Naive thymus-derived CD4-positive, alpha-beta T cell (primary cell): ENCODE data around the gene PNMT. TPM values are rescaled to one million over a fixed set of nuclear protein-coding genes. Genes with fewer than 3 reads are reported as not detected.

Source experiments
- ATAC-seq: fragments of 150-1000 bp; cut with Tn5 transposase; 2 replicates; pipeline ENCODE4 v1.10.0; 2021; ENCODE audit warnings: mild to moderate bottlenecking, moderate library complexity
- CTCF ChIA-PET: fragments of 350-600 bp; sonication (Branson Sonifier 250); formaldehyde crosslinking; loops from one replicate; lab custom pipeline; 2021; ENCODE audit warnings: antibody characterized with exemption; lab: Charles Lee
- POLR2A ChIA-PET: fragments of 350-600 bp; sonication (Branson Sonifier 250); formaldehyde crosslinking; loops from one replicate; lab custom pipeline; 2021; ENCODE audit warnings: antibody characterized with exemption, inconsistent platforms; lab: Charles Lee
- DNase-seq, 9 donors: peaks; one replicate each; pipeline versions ENCODE4 v3.0.0 to v3.0.0-alpha.2; 2020 to 2022; ENCODE audit warnings: mixed read lengths in 1 of 9
- H3K27ac ChIP-seq: one replicate; pipeline ENCODE4 v1.7.0; 2013; ENCODE audit warnings: mild to moderate bottlenecking, low read depth, low read length, moderate library complexity
- H3K27me3 ChIP-seq, 2 donors: one replicate each; pipeline ENCODE4 v1.7.0; 2013; ENCODE audit warnings: low read length in 2 of 2, mild to moderate bottlenecking in 2 of 2, moderate library complexity in 2 of 2; ENCODE audit not compliant: control insufficient read depth in 2 of 2, insufficient read depth in 2 of 2
- H3K36me3 ChIP-seq, 3 experiments: 1 replicate in 2 of 3; 2 replicates in 1 of 3; pipeline ENCODE4 v1.7.0; 2013; ENCODE audit warnings: low read length in 3 of 3, mild to moderate bottlenecking in 3 of 3, moderate library complexity in 1 of 3; ENCODE audit not compliant: insufficient read depth in 3 of 3, control insufficient read depth in 2 of 3
- H3K4me1 ChIP-seq, 2 donors: one replicate each; pipeline ENCODE4 v1.7.0; 2013; ENCODE audit warnings: low read length in 2 of 2, mild to moderate bottlenecking in 2 of 2, moderate library complexity in 1 of 2; ENCODE audit not compliant: control insufficient read depth in 2 of 2, insufficient read depth in 2 of 2
- H3K4me3 ChIP-seq: 2 replicates; pipeline ENCODE4 v1.7.0; 2013; ENCODE audit warnings: mild to moderate bottlenecking, low read length
- H3K9me3 ChIP-seq, 3 experiments: 1 replicate in 2 of 3; 2 replicates in 1 of 3; pipeline ENCODE4 v1.7.0; 2013; ENCODE audit warnings: low read length in 3 of 3; ENCODE audit not compliant: control insufficient read depth in 2 of 3
- H3K27ac Mint-ChIP-seq, 9 donors: one replicate each; pipeline ENCODE4 v1.8.0; 2020 to 2022; ENCODE audit warnings: mixed read lengths in 9 of 9, mild to moderate bottlenecking in 8 of 9, moderate library complexity in 5 of 9, inconsistent platforms in 2 of 9
- H3K27me3 Mint-ChIP-seq, 5 donors: one replicate each; pipeline ENCODE4 v1.8.0; 2021 to 2022; ENCODE audit warnings: mixed read lengths in 5 of 5, mild to moderate bottlenecking in 1 of 5
- H3K36me3 Mint-ChIP-seq, 5 donors: one replicate each; pipeline ENCODE4 v1.8.0; 2020 to 2022; ENCODE audit warnings: mixed read lengths in 5 of 5, mild to moderate bottlenecking in 3 of 5, inconsistent platforms in 1 of 5
- H3K4me1 Mint-ChIP-seq, 7 donors: one replicate each; pipeline ENCODE4 v1.8.0; 2020 to 2022; ENCODE audit warnings: mixed read lengths in 7 of 7, mild to moderate bottlenecking in 3 of 7, inconsistent platforms in 1 of 7
- H3K4me3 Mint-ChIP-seq, 10 donors: one replicate each; pipeline ENCODE4 v1.8.0; 2020 to 2022; ENCODE audit warnings: mild to moderate bottlenecking in 10 of 10, mixed read lengths in 10 of 10, moderate library complexity in 6 of 10, inconsistent platforms in 2 of 10
- H3K9me3 Mint-ChIP-seq, 11 donors: one replicate each; pipeline ENCODE4 v1.8.0; 2020 to 2022; ENCODE audit warnings: mixed read lengths in 11 of 11, mild to moderate bottlenecking in 4 of 11, inconsistent platforms in 1 of 11, moderate library complexity in 1 of 11
- intact Hi-C, 2 donors: fragments of 100-400 bp; cut with micrococcal nuclease; formaldehyde crosslinking; loops; one replicate each; pipeline ENCODE4 v1.15.1; 2023
- polyA plus RNA-seq, 2 donors: library from polyadenylated mRNA; unstranded; fragments of 300-500 nt; fragmentation: Illumina TruSeq; gene quantifications; one replicate each; pipeline ENCODE4 v1.2.3, GENCODE V29; 2021
- total RNA-seq, 6 experiments: library from RNA in 5 of 6; stranded (reverse) in 5 of 6; gene quantifications; 1 replicate in 5 of 6; 2 replicates in 1 of 6; pipeline ENCODE4 v1.2.3 and lab custom pipeline; 2021 to 2026

The PNMT gene
- total and polyA plus RNA-seq, 7 experiments from 2014 or later: 0.36 to 0.89 (median 0.49) TPM; not detected in 1

DNA sequence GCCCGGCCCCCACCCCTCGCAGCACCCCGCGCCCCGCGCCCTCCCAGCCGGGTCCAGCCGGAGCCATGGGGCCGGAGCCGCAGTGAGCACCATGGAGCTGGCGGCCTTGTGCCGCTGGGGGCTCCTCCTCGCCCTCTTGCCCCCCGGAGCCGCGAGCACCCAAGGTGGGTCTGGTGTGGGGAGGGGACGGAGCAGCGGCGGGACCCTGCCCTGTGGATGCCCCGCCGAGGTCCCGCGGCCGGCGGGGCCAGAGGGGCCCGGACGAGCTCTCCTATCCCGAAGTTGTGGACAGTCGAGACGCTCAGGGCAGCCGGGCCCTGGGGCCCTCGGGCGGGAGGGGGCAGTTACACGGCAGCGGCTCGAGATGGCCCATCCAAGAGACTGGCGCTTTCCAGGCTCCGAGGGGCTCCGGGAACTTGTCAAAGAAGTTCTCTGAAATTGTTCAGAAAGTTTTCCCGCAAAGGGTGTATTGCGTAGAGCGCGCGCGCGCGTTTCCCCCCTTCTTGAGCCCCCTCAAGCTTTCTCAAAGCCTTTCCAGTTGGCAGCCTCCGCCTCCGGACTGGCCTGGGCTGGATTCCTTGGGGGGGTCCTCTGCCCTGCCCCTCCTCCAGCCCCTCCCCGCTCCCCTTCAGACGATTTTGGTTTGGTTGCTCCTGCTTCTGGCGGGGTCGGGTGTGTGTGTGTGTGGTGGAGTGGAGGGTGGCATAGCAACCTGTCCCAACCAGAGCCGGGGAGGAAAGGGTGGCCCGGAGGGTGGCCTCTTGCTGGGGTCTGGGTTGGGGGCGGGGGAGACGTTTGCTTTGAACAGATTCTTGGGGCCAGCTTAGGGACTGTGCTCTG is 32.1 kb downstream of the PNMT start:
- POLR2A ChIA-PET: interaction anchor here (1.5 kb wide), 1 partner anchor 12 kb away, joined by 4 read pairs; the partner anchor contains the start of gene PGAP3
- peak overlapping the region in 6 of 10 donors; percentile 18 to 72 (median 43) for H3K4me3 Mint-ChIP-seq

GRCh38 chr17:39701012-39701783 is 32.9 kb downstream of the PNMT start:
- CTCF ChIA-PET: interaction anchor here (2.0 kb wide), 1 partner anchor 14 kb away, joined by 4 read pairs; the partner anchor contains the start of gene PGAP3

More for the DNA sequence above, 32.1 kb downstream of the PNMT start:
- Histone ChIP-seq H3K4me1 (no peaks in the 10 kb centered on the region), H3K36me3 (no peaks in the 10 kb centered on the region), H3K9me3 (no peaks in the 10 kb centered on the region), H3K27ac (no peak overlapping the region), H3K4me3 (no peak overlapping the region), H3K27me3 (peaks cover 3 to 14% of the 10 kb centered on the region in 2 donors)
- peaks cover 28 to 48% (median 29%) of the 10 kb centered on the region in 5 donors for H3K27me3 Mint-ChIP-seq
- intact Hi-C loops: no loop called here
- CTCF ChIA-PET: no interaction called here
- H3K27ac Mint-ChIP-seq: peak overlapping the region in 1 of 9 donors; percentile 13
- H3K9me3 Mint-ChIP-seq: peaks cover 0 to 2% (median 0%) of the 10 kb centered on the region in 11 donors
- peaks cover 5 to 18% (median 10%) of the 10 kb centered on the region in 7 donors for H3K4me1 Mint-ChIP-seq
- H3K36me3 Mint-ChIP-seq: peaks cover 0 to 12% (median 6%) of the 10 kb centered on the region in 5 donors
- no peak for DNase-seq
- ATAC-seq: no peak

GRCh38 chr17:39701784-39702422 is 33.6 kb downstream of the PNMT start:
- intact Hi-C loops: no loop called here
- Histone ChIP-seq H3K36me3 (no peaks in the 10 kb centered on the region), H3K27me3 (peaks cover 3 to 14% of the 10 kb centered on the region in 2 donors), H3K9me3 (no peaks in the 10 kb centered on the region), H3K27ac (no peak overlapping the region), H3K4me3 (no peak overlapping the region), H3K4me1 (peaks cover 2 to 7% of the 10 kb centered on the region in 2 donors)
- Mint-ChIP-seq H3K4me3 (no peak overlapping the region), H3K9me3 (peaks cover 0 to 2% (median 0%) of the 10 kb centered on the region in 11 donors), H3K27me3 (peaks cover 28 to 48% (median 29%) of the 10 kb centered on the region in 5 donors), H3K27ac (peak overlapping the region in 1 of 9 donors; percentile 13), H3K4me1 (peaks cover 7 to 29% (median 15%) of the 10 kb centered on the region in 7 donors), H3K36me3 (peaks cover 0 to 12% (median 6%) of the 10 kb centered on the region in 5 donors)
- ChIA-PET POLR2A (interaction anchor here (1.2 to 2.0 kb wide), 2 partner anchors 12 to 14 kb away, joined by 5 to 7 read pairs; partner anchors contain the start of gene PGAP3), CTCF (interaction anchor here (2.0 kb wide), 1 partner anchor 14 kb away, joined by 4 read pairs; the partner anchor contains the start of gene PGAP3)
- ATAC-seq (no peak), DNase-seq (no peak)

More at GRCh38 chr17:39701012-39701783, 32.9 kb downstream of the PNMT start:
- peak overlapping the region in 1 of 9 donors; percentile 13 for H3K27ac Mint-ChIP-seq
- POLR2A ChIA-PET: interaction anchor here (1.2 to 2.0 kb wide), 3 partner anchors 11 to 14 kb away, joined by 4 to 7 read pairs (median 5); partner anchors contain the start of gene PGAP3
- H3K4me3 Mint-ChIP-seq: peak overlapping the region in 5 of 10 donors; percentile 18 to 53 (median 38)
- peaks cover 0 to 12% (median 6%) of the 10 kb centered on the region in 5 donors for H3K36me3 Mint-ChIP-seq
- intact Hi-C loops: no loop called here
- H3K4me1 Mint-ChIP-seq: peaks cover 5 to 22% (median 10%) of the 10 kb centered on the region in 7 donors
- Histone ChIP-seq H3K4me1 (peaks cover 0 to under 1% of the 10 kb centered on the region in 2 donors), H3K4me3 (no peak overlapping the region), H3K27me3 (peaks cover 3 to 14% of the 10 kb centered on the region in 2 donors), H3K36me3 (no peaks in the 10 kb centered on the region), H3K27ac (no peak overlapping the region), H3K9me3 (no peaks in the 10 kb centered on the region)
- ATAC-seq: no peak
- DNase-seq: no peak
- H3K27me3 Mint-ChIP-seq: peaks cover 28 to 48% (median 29%) of the 10 kb centered on the region in 5 donors
- H3K9me3 Mint-ChIP-seq: peaks cover 0 to 2% (median 0%) of the 10 kb centered on the region in 11 donors

DNA sequence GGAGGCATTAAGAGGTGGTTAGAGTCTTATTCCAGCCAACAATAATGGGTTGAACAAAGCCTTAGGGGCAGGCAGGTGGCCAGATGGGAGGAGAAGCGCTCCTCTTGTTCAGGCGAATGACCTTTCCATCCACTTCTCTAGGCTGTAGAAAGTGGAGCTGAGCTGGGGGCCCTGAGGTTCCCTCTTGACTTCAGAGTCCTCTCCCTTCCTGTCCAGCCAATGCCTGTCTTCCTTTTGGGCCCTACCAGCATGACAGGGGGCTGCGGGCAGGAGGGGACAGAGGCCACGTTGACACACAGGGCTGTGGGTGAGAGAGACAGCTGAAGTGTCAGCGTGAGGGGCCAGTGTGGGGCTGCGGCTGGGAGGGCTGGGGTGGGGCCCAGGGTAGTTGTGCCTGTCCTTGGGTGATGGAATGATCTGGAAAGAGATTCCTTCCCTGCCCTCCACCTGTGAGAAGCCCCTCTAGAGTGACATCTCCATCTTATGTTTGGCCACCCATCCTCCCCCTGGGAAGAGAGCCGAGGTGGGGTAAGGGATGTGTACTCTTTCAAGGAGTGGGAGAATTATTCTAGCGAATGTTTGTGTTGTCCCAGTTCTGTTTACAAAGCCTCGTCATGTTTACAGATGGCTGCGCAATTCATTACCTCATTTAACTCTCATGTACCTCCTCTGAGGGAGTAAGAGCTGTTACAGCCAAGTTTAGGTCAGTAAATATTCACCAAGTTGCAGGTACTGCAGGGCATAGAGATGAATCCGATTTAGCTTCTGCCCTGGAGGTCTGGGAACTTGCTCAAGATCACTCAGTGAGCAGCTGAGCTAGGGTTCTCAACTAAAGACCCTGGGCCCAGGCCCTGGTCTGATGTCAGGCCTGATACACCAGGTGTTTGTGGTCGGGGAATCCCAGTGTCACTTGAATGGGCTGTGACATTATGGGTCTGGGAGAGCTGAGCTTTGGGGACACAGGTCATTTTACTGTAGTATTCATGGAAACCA is 34.9 kb downstream of the PNMT start:
- DNase-seq (no peak), ATAC-seq (no peak)
- H3K4me1 Mint-ChIP-seq: peaks cover 17 to 41% (median 27%) of the 10 kb centered on the region in 7 donors
- no peak overlapping the region for H3K4me3 Mint-ChIP-seq
- H3K36me3 ChIP-seq: no peaks in the 10 kb centered on the region
- H3K4me1 ChIP-seq: peaks cover 7 to 16% of the 10 kb centered on the region in 2 donors
- no peaks in the 10 kb centered on the region for H3K9me3 ChIP-seq
- intact Hi-C loops: no loop called here
- ChIA-PET POLR2A (interaction anchor here (0.6 to 2.0 kb wide), 2 partner anchors 16 to 23 kb away, joined by 3 to 7 read pairs; partner anchors contain the start of gene PGAP3), CTCF (interaction anchor here (2.0 kb wide), 1 partner anchor 16 kb away, joined by 4 read pairs; the partner anchor contains the start of gene PGAP3)
- H3K36me3 Mint-ChIP-seq: peaks cover 0 to 6% (median 0%) of the 10 kb centered on the region in 5 donors
- no peak overlapping the region for H3K27ac ChIP-seq
- peaks cover 24 to 42% (median 28%) of the 10 kb centered on the region in 5 donors for H3K27me3 Mint-ChIP-seq
- no peak overlapping the region for H3K27ac Mint-ChIP-seq
- no peak overlapping the region for H3K4me3 ChIP-seq
- H3K9me3 Mint-ChIP-seq: peaks cover 0 to 2% (median 0%) of the 10 kb centered on the region in 11 donors
- peaks cover 3 to 14% of the 10 kb centered on the region in 2 donors for H3K27me3 ChIP-seq

GRCh38 chr17:39703913-39704312 is 35.7 kb downstream of the PNMT start:
- peaks cover 3 to 14% of the 10 kb centered on the region in 2 donors for H3K27me3 ChIP-seq
- no peak for ATAC-seq
- peaks cover 0 to 2% (median 0%) of the 10 kb centered on the region in 11 donors for H3K9me3 Mint-ChIP-seq
- CTCF ChIA-PET: no interaction called here
- no peaks in the 10 kb centered on the region for H3K9me3 ChIP-seq
- H3K27me3 Mint-ChIP-seq: peaks cover 21 to 36% (median 24%) of the 10 kb centered on the region in 5 donors
- H3K4me1 Mint-ChIP-seq: peaks cover 17 to 46% (median 29%) of the 10 kb centered on the region in 7 donors
- peaks cover 0 to 6% (median 0%) of the 10 kb centered on the region in 5 donors for H3K36me3 Mint-ChIP-seq
- H3K4me3 ChIP-seq: no peak overlapping the region
- no peak overlapping the region for H3K4me3 Mint-ChIP-seq
- H3K4me1 ChIP-seq: peaks cover 7 to 16% of the 10 kb centered on the region in 2 donors
- no peak overlapping the region for H3K27ac ChIP-seq
- intact Hi-C loops: no loop called here
- DNase-seq: no peak
- no peak overlapping the region for H3K27ac Mint-ChIP-seq
- POLR2A ChIA-PET: interaction anchor here (0.6 to 1.4 kb wide), 2 partner anchors 24 to 26 kb away, joined by 3 read pairs; partner anchors contain the start of gene MIEN1
- H3K36me3 ChIP-seq: no peaks in the 10 kb centered on the region
